22Rv1 (cell line): ENCODE measurements around the gene PCDHGA8.
A peak's percentile ranks its signal among the peaks of the same experiment; 100 is the strongest.

Experiments used
- CTCF ChIP-seq: fragments of 450-650 bp; IDR thresholded peaks from 2 replicates; pipeline ENCODE4 v1.5.1; 2017; ENCODE audit warnings: mild to moderate bottlenecking
- ZFX ChIP-seq: fragments of 450-650 bp; IDR thresholded peaks from 2 replicates; pipeline ENCODE4 v1.6.1; 2017; ENCODE audit warnings: antibody characterized with exemption, borderline replicate concordance

GRCh38 chr5:141402553-141403243, 10.3 kb downstream of the PCDHGA8 start, which contains the start of gene PCDHGA9:
- TF ChIP-seq CTCF: peak; percentile 82
- no peak for TF ChIP-seq ZFX
